Measurements from ENCODE around the gene ITGB3.
"Not testable (repeated sequence)": the region's sequence is repeated elsewhere in the genome, so short reads cannot be mapped to it uniquely, and the experiment has no call there.

The ITGB3 gene

GRCh38 chr17:47250855-47251254, 2.8 kb upstream of the ITGB3 start:
- no peak for DNase-seq

- no peak for DNase-seq
Observed at GRCh38 chr17:47251421-47251940, 2.1 kb upstream of the ITGB3 start.

GRCh38 chr17:47252209-47252608, 1.4 kb upstream of the ITGB3 start:
- no peak for DNase-seq

- no peak for DNase-seq
Observed at GRCh38 chr17:47252766-47253512, 688 bp upstream of the ITGB3 start.

- DNase-seq, result no peak
Observed at GRCh38 chr17:47254403-47254943, 846 bp downstream of the ITGB3 start.

- peak in 1 of 2 experiments; percentile 57 for DNase-seq
Observed at GRCh38 chr17:47257651-47258339, 4.2 kb downstream of the ITGB3 start.

GRCh38 chr17:47262586-47262985, 9.0 kb downstream of the ITGB3 start:
- no peak for DNase-seq

GRCh38 chr17:47264166-47264565, 10.5 kb downstream of the ITGB3 start:
- no peak for DNase-seq

- peak in 1 of 2 experiments; percentile 8 for DNase-seq
Observed at GRCh38 chr17:47265983-47266541, 12.4 kb downstream of the ITGB3 start.

GRCh38 chr17:47266782-47267181, 13.2 kb downstream of the ITGB3 start:
- no peak for DNase-seq

GRCh38 chr17:47267354-47267828, 13.8 kb downstream of the ITGB3 start:
- DNase-seq, result peak in 1 of 2 experiments; percentile 6

GRCh38 chr17:47268964-47269363, 15.3 kb downstream of the ITGB3 start:
- not testable (repeated sequence) for DNase-seq

GRCh38 chr17:47269561-47270280, 16.1 kb downstream of the ITGB3 start:
- DNase-seq, result not testable (repeated sequence)

GRCh38 chr17:47270946-47271705, 17.5 kb downstream of the ITGB3 start:
- DNase-seq, result no peak

- no peak for DNase-seq
Observed at GRCh38 chr17:47272491-47272890, 18.9 kb downstream of the ITGB3 start.

- no peak for DNase-seq
Observed at GRCh38 chr17:47273245-47273644, 19.6 kb downstream of the ITGB3 start.

GRCh38 chr17:47274319-47275069, 20.9 kb downstream of the ITGB3 start:
- no peak for DNase-seq

GRCh38 chr17:47275245-47275984, 21.8 kb downstream of the ITGB3 start:
- no peak for DNase-seq

- no peak for DNase-seq
Observed at GRCh38 chr17:47276444-47276843, 22.8 kb downstream of the ITGB3 start.

GRCh38 chr17:47276868-47277267, 23.2 kb downstream of the ITGB3 start:
- DNase-seq, result no peak
